Measurements from ENCODE around the gene PFDN2.

The PFDN2 gene

DNA sequence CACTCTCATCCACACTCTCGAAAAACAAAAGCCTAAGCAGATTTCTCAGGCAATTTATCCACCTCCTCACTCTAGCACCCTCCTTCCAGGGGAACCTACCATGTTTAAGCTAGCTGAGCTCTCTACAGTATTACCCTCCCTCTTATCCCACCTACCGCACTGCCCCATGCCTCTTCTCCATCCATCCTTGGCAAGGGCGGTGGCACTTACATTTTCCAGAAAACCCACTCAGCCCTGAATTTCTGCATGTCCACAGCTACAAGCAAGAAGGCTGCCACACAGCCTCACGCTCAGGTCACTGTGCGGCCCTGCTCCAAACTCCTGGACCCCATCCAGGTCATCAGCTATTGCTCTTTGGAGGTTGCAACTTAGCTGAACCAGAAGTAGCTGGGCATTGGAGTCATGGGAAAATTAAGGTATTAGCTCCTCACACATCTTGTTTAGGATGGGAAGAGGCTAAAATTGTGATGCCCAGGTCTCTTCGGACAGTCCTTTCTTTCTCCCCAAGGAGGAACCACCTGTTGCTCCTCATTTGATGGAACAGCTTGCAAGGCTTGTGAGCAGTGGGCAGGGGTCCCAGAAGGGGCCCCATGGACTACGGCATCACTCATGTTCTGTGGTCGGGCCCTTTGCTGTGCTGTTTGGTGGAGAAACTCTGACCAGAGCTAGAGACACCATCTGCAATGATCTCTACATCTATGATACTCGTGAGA, 18.6 kb downstream of the PFDN2 start:
- no peak overlapping the region; the same call in 1 of the 2 replicates for H3K4me3 ChIP-seq (ENCODE audit: low read depth, low read length)
- ChIA-PET CTCF (interaction anchor here (0.6 to 4.5 kb wide), 11 partner anchors 10 to 319 kb away, joined by 3 to 60 read pairs (median 7); partner anchors contain the start of genes DEDD, NECTIN4, PPOX and USF1), POLR2A (interaction anchor here (1.0 to 2.5 kb wide), 5 partner anchors 13 to 78 kb away, joined by 3 to 10 read pairs (median 6); partner anchors contain the start of genes F11R, NIT1, PFDN2 and USF1)
- no peaks in the 10 kb centered on the region for H3K9me3 ChIP-seq (ENCODE audit: control insufficient read depth, insufficient read depth, low read depth, low read length)
- H3K36me3 ChIP-seq (ENCODE audit: control insufficient read depth in 2 of 2, insufficient read depth in 1 of 2, low read length in 2 of 2): peaks cover 11 to 38% of the 10 kb centered on the region in 2 experiments; a peak in 2 of 3 replicates
- TF ChIP-seq ZEB2 (tag by site-specific recombination; IDR thresholded peaks at IDR 0.05) (no peak), SCRT1 (tag by site-specific recombination; IDR thresholded peaks at IDR 0.05; ENCODE audit: borderline replicate concordance) (peak; percentile 89), SCRT2 (tag by site-specific recombination; IDR thresholded peaks at IDR 0.05) (peak; percentile 98), ZNF830 (tag by site-specific recombination; IDR thresholded peaks at IDR 0.05; ENCODE audit: low read depth) (no peak), HOXD13 (CRISPR knock-in tag; IDR thresholded peaks at IDR 0.05; ENCODE audit: borderline replicate concordance) (no peak), ZBTB21 (tag by site-specific recombination; IDR thresholded peaks at IDR 0.05) (no peak), ZNF677 (tag by site-specific recombination; IDR thresholded peaks at IDR 0.05) (no peak), HOXC10 (CRISPR knock-in tag; IDR thresholded peaks at IDR 0.05) (no peak), MYNN (tag by site-specific recombination; IDR thresholded peaks at IDR 0.05; ENCODE audit: borderline replicate concordance) (no peak), ZNF529 (tag by site-specific recombination; IDR thresholded peaks at IDR 0.05; ENCODE audit: insufficient replicate concordance) (no peak), ZNF202 (tag by site-specific recombination; IDR thresholded peaks at IDR 0.05; ENCODE audit: borderline replicate concordance) (no peak), ZNF48 (tag by site-specific recombination; IDR thresholded peaks at IDR 0.05) (no peak), ZNF140 (tag by site-specific recombination; IDR thresholded peaks at IDR 0.05) (no peak), ZNF549 (tag by site-specific recombination; IDR thresholded peaks at IDR 0.05) (no peak), PRDM1 (tag by site-specific recombination; IDR thresholded peaks at IDR 0.05) (peak; percentile 65; the same call in 1 of the 2 replicates), ZNF660 (tag by site-specific recombination; IDR thresholded peaks at IDR 0.05) (no peak), ZNF560 (tag by site-specific recombination; IDR thresholded peaks at IDR 0.05; ENCODE audit: borderline replicate concordance) (no peak), GLIS2 (tag by site-specific recombination; IDR thresholded peaks at IDR 0.05) (no peak)
- TF ChIP-seq, protein P1, sequence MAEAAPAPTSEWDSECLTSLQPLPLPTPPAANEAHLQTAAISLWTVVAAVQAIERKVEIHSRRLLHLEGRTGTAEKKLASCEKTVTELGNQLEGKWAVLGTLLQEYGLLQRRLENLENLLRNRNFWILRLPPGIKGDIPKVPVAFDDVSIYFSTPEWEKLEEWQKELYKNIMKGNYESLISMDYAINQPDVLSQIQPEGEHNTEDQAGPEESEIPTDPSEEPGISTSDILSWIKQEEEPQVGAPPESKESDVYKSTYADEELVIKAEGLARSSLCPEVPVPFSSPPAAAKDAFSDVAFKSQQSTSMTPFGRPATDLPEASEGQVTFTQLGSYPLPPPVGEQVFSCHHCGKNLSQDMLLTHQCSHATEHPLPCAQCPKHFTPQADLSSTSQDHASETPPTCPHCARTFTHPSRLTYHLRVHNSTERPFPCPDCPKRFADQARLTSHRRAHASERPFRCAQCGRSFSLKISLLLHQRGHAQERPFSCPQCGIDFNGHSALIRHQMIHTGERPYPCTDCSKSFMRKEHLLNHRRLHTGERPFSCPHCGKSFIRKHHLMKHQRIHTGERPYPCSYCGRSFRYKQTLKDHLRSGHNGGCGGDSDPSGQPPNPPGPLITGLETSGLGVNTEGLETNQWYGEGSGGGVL (tag by site-specific recombination; IDR thresholded peaks at IDR 0.05): peak; percentile 24; the same call in 1 of the 2 replicates
- TF ChIP-seq, protein P2, sequence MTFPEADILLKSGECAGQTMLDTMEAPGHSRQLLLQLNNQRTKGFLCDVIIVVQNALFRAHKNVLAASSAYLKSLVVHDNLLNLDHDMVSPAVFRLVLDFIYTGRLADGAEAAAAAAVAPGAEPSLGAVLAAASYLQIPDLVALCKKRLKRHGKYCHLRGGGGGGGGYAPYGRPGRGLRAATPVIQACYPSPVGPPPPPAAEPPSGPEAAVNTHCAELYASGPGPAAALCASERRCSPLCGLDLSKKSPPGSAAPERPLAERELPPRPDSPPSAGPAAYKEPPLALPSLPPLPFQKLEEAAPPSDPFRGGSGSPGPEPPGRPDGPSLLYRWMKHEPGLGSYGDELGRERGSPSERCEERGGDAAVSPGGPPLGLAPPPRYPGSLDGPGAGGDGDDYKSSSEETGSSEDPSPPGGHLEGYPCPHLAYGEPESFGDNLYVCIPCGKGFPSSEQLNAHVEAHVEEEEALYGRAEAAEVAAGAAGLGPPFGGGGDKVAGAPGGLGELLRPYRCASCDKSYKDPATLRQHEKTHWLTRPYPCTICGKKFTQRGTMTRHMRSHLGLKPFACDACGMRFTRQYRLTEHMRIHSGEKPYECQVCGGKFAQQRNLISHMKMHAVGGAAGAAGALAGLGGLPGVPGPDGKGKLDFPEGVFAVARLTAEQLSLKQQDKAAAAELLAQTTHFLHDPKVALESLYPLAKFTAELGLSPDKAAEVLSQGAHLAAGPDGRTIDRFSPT (tag by site-specific recombination; IDR thresholded peaks at IDR 0.05): no peak
- TF ChIP-seq, protein P3, sequence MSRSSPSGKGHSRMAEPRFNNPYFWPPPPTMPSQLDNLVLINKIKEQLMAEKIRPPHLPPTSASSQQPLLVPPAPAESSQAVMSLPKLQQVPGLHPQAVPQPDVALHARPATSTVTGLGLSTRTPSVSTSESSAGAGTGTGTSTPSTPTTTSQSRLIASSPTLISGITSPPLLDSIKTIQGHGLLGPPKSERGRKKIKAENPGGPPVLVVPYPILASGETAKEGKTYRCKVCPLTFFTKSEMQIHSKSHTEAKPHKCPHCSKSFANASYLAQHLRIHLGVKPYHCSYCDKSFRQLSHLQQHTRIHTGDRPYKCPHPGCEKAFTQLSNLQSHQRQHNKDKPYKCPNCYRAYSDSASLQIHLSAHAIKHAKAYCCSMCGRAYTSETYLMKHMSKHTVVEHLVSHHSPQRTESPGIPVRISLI (tag by site-specific recombination; IDR thresholded peaks at IDR 0.05): no peak
- TF ChIP-seq, protein P4, sequence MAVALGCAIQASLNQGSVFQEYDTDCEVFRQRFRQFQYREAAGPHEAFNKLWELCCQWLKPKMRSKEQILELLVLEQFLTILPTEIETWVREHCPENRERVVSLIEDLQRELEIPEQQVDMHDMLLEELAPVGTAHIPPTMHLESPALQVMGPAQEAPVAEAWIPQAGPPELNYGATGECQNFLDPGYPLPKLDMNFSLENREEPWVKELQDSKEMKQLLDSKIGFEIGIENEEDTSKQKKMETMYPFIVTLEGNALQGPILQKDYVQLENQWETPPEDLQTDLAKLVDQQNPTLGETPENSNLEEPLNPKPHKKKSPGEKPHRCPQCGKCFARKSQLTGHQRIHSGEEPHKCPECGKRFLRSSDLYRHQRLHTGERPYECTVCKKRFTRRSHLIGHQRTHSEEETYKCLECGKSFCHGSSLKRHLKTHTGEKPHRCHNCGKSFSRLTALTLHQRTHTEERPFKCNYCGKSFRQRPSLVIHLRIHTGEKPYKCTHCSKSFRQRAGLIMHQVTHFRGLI (tag by site-specific recombination; IDR thresholded peaks at IDR 0.05): no peak
- TF ChIP-seq, protein P5, sequence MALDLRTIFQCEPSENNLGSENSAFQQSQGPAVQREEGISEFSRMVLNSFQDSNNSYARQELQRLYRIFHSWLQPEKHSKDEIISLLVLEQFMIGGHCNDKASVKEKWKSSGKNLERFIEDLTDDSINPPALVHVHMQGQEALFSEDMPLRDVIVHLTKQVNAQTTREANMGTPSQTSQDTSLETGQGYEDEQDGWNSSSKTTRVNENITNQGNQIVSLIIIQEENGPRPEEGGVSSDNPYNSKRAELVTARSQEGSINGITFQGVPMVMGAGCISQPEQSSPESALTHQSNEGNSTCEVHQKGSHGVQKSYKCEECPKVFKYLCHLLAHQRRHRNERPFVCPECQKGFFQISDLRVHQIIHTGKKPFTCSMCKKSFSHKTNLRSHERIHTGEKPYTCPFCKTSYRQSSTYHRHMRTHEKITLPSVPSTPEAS (tag by site-specific recombination; IDR thresholded peaks at IDR 0.05): no peak
- TF ChIP-seq, protein P6, sequence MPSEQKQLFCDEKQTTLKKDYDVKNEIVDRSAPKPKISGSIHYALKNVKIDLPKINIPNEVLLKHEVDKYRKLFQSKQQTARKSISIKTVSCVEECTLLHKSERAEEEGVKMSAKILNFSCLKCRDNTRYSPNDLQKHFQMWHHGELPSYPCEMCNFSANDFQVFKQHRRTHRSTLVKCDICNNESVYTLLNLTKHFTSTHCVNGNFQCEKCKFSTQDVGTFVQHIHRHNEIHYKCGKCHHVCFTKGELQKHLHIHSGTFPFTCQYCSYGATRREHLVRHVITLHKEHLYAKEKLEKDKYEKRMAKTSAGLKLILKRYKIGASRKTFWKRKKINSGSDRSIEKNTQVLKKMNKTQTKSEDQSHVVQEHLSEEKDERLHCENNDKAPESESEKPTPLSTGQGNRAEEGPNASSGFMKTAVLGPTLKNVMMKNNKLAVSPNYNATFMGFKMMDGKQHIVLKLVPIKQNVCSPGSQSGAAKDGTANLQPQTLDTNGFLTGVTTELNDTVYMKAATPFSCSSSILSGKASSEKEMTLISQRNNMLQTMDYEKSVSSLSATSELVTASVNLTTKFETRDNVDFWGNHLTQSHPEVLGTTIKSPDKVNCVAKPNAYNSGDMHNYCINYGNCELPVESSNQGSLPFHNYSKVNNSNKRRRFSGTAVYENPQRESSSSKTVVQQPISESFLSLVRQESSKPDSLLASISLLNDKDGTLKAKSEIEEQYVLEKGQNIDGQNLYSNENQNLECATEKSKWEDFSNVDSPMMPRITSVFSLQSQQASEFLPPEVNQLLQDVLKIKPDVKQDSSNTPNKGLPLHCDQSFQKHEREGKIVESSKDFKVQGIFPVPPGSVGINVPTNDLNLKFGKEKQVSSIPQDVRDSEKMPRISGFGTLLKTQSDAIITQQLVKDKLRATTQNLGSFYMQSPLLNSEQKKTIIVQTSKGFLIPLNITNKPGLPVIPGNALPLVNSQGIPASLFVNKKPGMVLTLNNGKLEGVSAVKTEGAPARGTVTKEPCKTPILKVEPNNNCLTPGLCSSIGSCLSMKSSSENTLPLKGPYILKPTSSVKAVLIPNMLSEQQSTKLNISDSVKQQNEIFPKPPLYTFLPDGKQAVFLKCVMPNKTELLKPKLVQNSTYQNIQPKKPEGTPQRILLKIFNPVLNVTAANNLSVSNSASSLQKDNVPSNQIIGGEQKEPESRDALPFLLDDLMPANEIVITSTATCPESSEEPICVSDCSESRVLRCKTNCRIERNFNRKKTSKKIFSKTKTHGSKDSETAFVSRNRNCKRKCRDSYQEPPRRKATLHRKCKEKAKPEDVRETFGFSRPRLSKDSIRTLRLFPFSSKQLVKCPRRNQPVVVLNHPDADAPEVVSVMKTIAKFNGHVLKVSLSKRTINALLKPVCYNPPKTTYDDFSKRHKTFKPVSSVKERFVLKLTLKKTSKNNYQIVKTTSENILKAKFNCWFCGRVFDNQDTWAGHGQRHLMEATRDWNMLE (tag by site-specific recombination; conservative IDR thresholded peaks at IDR 0.05; ENCODE audit: low read depth): no peak
- no peaks in the 10 kb centered on the region; the same call in 1 of the 2 replicates for H3K4me1 ChIP-seq (ENCODE audit: control insufficient read depth, insufficient read depth, low read length)
- no peak overlapping the region for H3K27ac ChIP-seq (ENCODE audit: extremely low read depth, low read depth, low read length)

All from HEK293 (cell line).